Panc1 (cell line): ENCODE data around the gene TPM4. TPM values are rescaled to one million over a fixed set of nuclear protein-coding genes. Genes with fewer than 3 reads are reported as not detected.

ENCODE experiments used
- ATAC-seq: fragments of 200-7000 bp; cut with Tn5 transposase; 2 replicates; pipeline ENCODE4 v1.9.1; 2020; ENCODE audit warnings: mild to moderate bottlenecking, moderate library complexity
- BruUV-seq: library from RNA; stranded (reverse); fragments of 400-500 nt; replicated peaks from 2 replicates; lab custom pipeline; 2021; lab: Mats Ljungman, UMichigan
- CTCF ChIA-PET: fragments of 300-600 bp; sonication (Branson Sonifier 250); formaldehyde crosslinking; loops from one replicate; lab custom pipeline; 2022; ENCODE audit warnings: antibody characterized with exemption; lab: Charles Lee
- POLR2A ChIA-PET: fragments of 300-600 bp; sonication (Branson Sonifier 250); formaldehyde crosslinking; loops from one replicate; lab custom pipeline; 2022; ENCODE audit warnings: antibody characterized with exemption; lab: Charles Lee
- DNase-seq: peaks from one replicate; pipeline ENCODE4 v3.0.0-alpha.2; 2010; ENCODE audit warnings: low read depth, low spot score
- H3K27ac ChIP-seq: 2 replicates; pipeline ENCODE4 v1.5.1; 2011; ENCODE audit warnings: mild to moderate bottlenecking, low read length, inconsistent platforms
- H3K27me3 ChIP-seq: fragments of 200-500 bp; sonication (Bioruptor generic); 2 replicates; pipeline ENCODE4 v1.6.0; 2014; ENCODE audit warnings: low read length, inconsistent platforms; ENCODE audit not compliant: control insufficient read depth, insufficient read depth
- H3K36me3 ChIP-seq: fragments of 200-500 bp; sonication (Bioruptor generic); 2 replicates; pipeline ENCODE4 v1.5.1; 2014; ENCODE audit warnings: inconsistent platforms, mild to moderate bottlenecking, low read length, moderate library complexity; ENCODE audit not compliant: control insufficient read depth, insufficient read depth
- H3K4me1 ChIP-seq: 2 replicates; pipeline ENCODE4 v1.5.1; 2011; ENCODE audit warnings: inconsistent platforms, mild to moderate bottlenecking, low read length, moderate library complexity; ENCODE audit not compliant: control insufficient read depth, insufficient read depth
- H3K4me3 ChIP-seq, 2 experiments: 2 replicates each; pipeline ENCODE4 v1.5.1; 2011 to 2012; ENCODE audit warnings: low read depth in 2 of 2, low read length in 2 of 2, mild to moderate bottlenecking in 2 of 2, inconsistent platforms in 1 of 2, moderate library complexity in 1 of 2
- H3K9me3 ChIP-seq: fragments of 200-500 bp; sonication (Bioruptor generic); 2 replicates; pipeline ENCODE4 v1.5.1; 2014; ENCODE audit warnings: low read depth, mild to moderate bottlenecking, inconsistent platforms, low read length, moderate library complexity; ENCODE audit not compliant: control insufficient read depth, insufficient read depth
- CTCF ChIP-seq: fragments of 450-650 bp; IDR thresholded peaks from 2 replicates; pipeline ENCODE4 v1.5.1; 2017; ENCODE audit warnings: mild to moderate bottlenecking
- POLR2AphosphoS5 ChIP-seq: IDR thresholded peaks from 2 replicates; pipeline ENCODE4 v1.6.1; 2012; ENCODE audit warnings: mild to moderate bottlenecking, low read depth, low read length, moderate library complexity
- REST ChIP-seq, 2 experiments: IDR thresholded peaks; 2 replicates each; pipeline ENCODE4 v1.6.1; 2011 to 2012; ENCODE audit warnings: low read depth in 2 of 2, control low read depth in 1 of 2, low read length in 1 of 2, mild to moderate bottlenecking in 1 of 2, moderate library complexity in 1 of 2; ENCODE audit not compliant: insufficient read depth in 1 of 2
- SIN3A ChIP-seq: IDR thresholded peaks from 2 replicates; pipeline ENCODE4 v1.6.1; 2012; ENCODE audit warnings: low read depth, mild to moderate bottlenecking, low read length, moderate library complexity, borderline replicate concordance; ENCODE audit not compliant: insufficient read depth
- TCF7L2 ChIP-seq: IDR thresholded peaks from 2 replicates; pipeline ENCODE4 v1.6.1; 2011; ENCODE audit warnings: mild to moderate bottlenecking, low read depth, low read length, inconsistent platforms
- in situ Hi-C: cut with HindIII; loops from 2 replicates; pipeline ENCODE4 v1.10.0; 2016; ENCODE audit warnings: low sequenced_read_pairs, low pct_unique_long_range_greater_than_20kb
- intact Hi-C: fragments of 100-400 bp; cut with micrococcal nuclease; formaldehyde crosslinking; loops from one replicate; pipeline ENCODE4 v1.10.0; 2022; ENCODE audit not compliant: unreplicated experiment
- total RNA-seq: library from RNA; stranded (reverse); gene quantifications from one replicate; pipeline ENCODE4 v1.2.1, GENCODE V29; 2021; ENCODE audit not compliant: unreplicated experiment

The TPM4 gene
- total RNA-seq, 1 experiment from 2014 or later: 165 TPM

- DNase-seq (peak; percentile 82), ATAC-seq (peak; percentile 44)
- H3K4me1 ChIP-seq: peaks cover 16% of the 10 kb centered on the region
- TF ChIP-seq CTCF: no peak
- no peak for TF ChIP-seq POLR2AphosphoS5
- peak; percentile 23; the same call in 1 of the 2 replicates for TF ChIP-seq TCF7L2
- peak overlapping the region; percentile 63 to 91 for H3K4me3 ChIP-seq
- no peaks in the 10 kb centered on the region for H3K36me3 ChIP-seq
- no peaks in the 10 kb centered on the region for H3K9me3 ChIP-seq
- CTCF ChIA-PET: no interaction called here
- no peaks in the 10 kb centered on the region for H3K27me3 ChIP-seq
- BruUV-seq: TSS peak; percentile 75
- intact Hi-C loops: no loop called here
- H3K27ac ChIP-seq: peak overlapping the region; percentile 86
- in situ Hi-C loops: no loop called here
- POLR2A ChIA-PET: no interaction called here
These were observed 2.7 kb downstream of the TPM4 start for GRCh38 chr19:16078759-16079707.

- no peak overlapping the region for H3K4me3 ChIP-seq
- H3K36me3 ChIP-seq: no peaks in the 10 kb centered on the region; the same call in 1 of the 2 replicates
- H3K9me3 ChIP-seq: no peaks in the 10 kb centered on the region
- intact Hi-C loops: no loop called here
- ATAC-seq (no peak), DNase-seq (no peak)
- H3K27ac ChIP-seq: no peak overlapping the region
- in situ Hi-C loops: no loop called here
- H3K27me3 ChIP-seq: no peaks in the 10 kb centered on the region
- ChIA-PET CTCF (interaction anchor here (0.5 kb wide), 1 partner anchor 21 kb away, joined by 4 read pairs; no protein-coding TSS in a partner anchor), POLR2A (no interaction called here)
- H3K4me1 ChIP-seq: peaks cover 4% of the 10 kb centered on the region
- BruUV-seq: no TSS peak
- TF ChIP-seq TCF7L2: no peak
- TF ChIP-seq REST (IDR thresholded peaks at IDR 0.05; ENCODE audit: insufficient read depth in 1 of 2, low read depth in 2 of 2, low read length in 1 of 2): no peak
- no peak for TF ChIP-seq POLR2AphosphoS5
- no peak for TF ChIP-seq SIN3A
- TF ChIP-seq CTCF: no peak
These were observed 7.9 kb downstream of the TPM4 start for GRCh38 chr19:16084067-16084685.
